Measurements from ENCODE around the gene EDC3.

Gene EDC3

DNA sequence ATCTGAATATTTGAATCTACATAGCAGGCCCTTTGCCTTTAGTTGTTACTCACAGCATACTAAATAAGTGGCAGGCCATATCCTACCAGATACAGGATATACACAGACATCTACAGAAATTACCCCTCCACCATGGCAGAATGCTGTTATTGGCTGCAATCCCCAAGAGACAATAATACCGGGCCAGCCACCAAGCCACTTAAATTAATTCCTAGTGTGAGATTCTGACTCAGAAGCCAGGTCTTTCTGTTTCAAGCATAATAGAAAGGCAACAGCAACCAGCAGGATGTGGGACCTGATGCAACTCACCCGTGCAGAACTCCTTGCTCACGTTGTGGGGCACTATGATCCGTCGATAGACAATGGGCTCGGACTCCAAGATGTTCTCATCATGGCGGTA is 40.4 kb downstream of the EDC3 start:
- H3K27ac ChIP-seq (ENCODE audit: low read depth, low read length) = no peak overlapping the region
- peaks cover 3% of the 10 kb centered on the region for H3K36me3 ChIP-seq (ENCODE audit: control insufficient read depth, insufficient read depth, low read length)
- no CpG with 5 or more reads among the region's 7 CpGs for WGBS (ENCODE audit: extremely low coverage, insufficient coverage, low lambda C conversion rate)

GRCh38 chr15:74653426-74654102 is 42.3 kb downstream of the EDC3 start:
- no peak overlapping the region for H2BK5ac ChIP-seq (ENCODE audit: low read length)
- H3K4me2 ChIP-seq (ENCODE audit: low read length) = no peak overlapping the region
- H3K23ac ChIP-seq (ENCODE audit: low read length) = no peak overlapping the region
- H3K79me1 ChIP-seq (ENCODE audit: low read length) = peaks cover 11% of the 10 kb centered on the region
- H4K8ac ChIP-seq (ENCODE audit: low read depth, low read length) = no peak overlapping the region
- H3K4me1 ChIP-seq (ENCODE audit: control insufficient read depth, low read depth, low read length) = no peaks in the 10 kb centered on the region
- H3K79me2 ChIP-seq (ENCODE audit: control insufficient read depth, insufficient read depth, low read length) = peaks cover 2% of the 10 kb centered on the region
- no peak overlapping the region for H2AK5ac ChIP-seq (ENCODE audit: low read length)
- no peak overlapping the region for H4K5ac ChIP-seq (ENCODE audit: low read length)
- H2BK15ac ChIP-seq (replicated peaks; ENCODE audit: low read depth) = no peak overlapping the region
- H3K18ac ChIP-seq (ENCODE audit: low read length) = no peak overlapping the region
- DNase-seq = no peak
- no peak overlapping the region for H3K4ac ChIP-seq (ENCODE audit: low read depth, low read length)
- H3K36me3 ChIP-seq (ENCODE audit: control insufficient read depth, insufficient read depth, low read length) = peaks cover 3% of the 10 kb centered on the region
- no peak overlapping the region for H2BK120ac ChIP-seq (ENCODE audit: low read depth, low read length)
- no CpG with 5 or more reads among the region's 7 CpGs for WGBS (ENCODE audit: extremely low coverage, insufficient coverage, low lambda C conversion rate)
- H3K4me3 ChIP-seq (ENCODE audit: low read length) = no peak overlapping the region
- H3K9ac ChIP-seq (ENCODE audit: low read length) = no peak overlapping the region
- no peaks in the 10 kb centered on the region for H3K27me3 ChIP-seq (ENCODE audit: insufficient read depth, low read length, poor library complexity)
- H3K27ac ChIP-seq (ENCODE audit: low read depth, low read length) = no peak overlapping the region
- no peak overlapping the region for H3K56ac ChIP-seq (ENCODE audit: low read length)

More for the DNA sequence above, 40.4 kb downstream of the EDC3 start:
- Histone ChIP-seq H3K27me3 (ENCODE audit: insufficient read depth, low read length, poor library complexity) (no peaks in the 10 kb centered on the region), H3K18ac (ENCODE audit: low read length) (no peak overlapping the region), H3K4me1 (ENCODE audit: control insufficient read depth, low read depth, low read length) (no peaks in the 10 kb centered on the region), H3K4me2 (ENCODE audit: low read length) (no peak overlapping the region), H3K79me1 (ENCODE audit: low read length) (peaks cover 8% of the 10 kb centered on the region), H2AK5ac (ENCODE audit: low read length) (no peak overlapping the region), H3K4me3 (ENCODE audit: low read length) (no peak overlapping the region), H2BK15ac (replicated peaks; ENCODE audit: low read depth) (no peak overlapping the region), H4K5ac (ENCODE audit: low read length) (no peak overlapping the region), H4K8ac (ENCODE audit: low read depth, low read length) (no peak overlapping the region), H3K4ac (ENCODE audit: low read depth, low read length) (no peak overlapping the region), H3K23ac (ENCODE audit: low read length) (no peak overlapping the region), H3K56ac (ENCODE audit: low read length) (no peak overlapping the region), H2BK5ac (ENCODE audit: low read length) (no peak overlapping the region), H2BK120ac (ENCODE audit: low read depth, low read length) (no peak overlapping the region), H3K79me2 (ENCODE audit: control insufficient read depth, insufficient read depth, low read length) (peaks cover 2% of the 10 kb centered on the region), H3K9ac (ENCODE audit: low read length) (no peak overlapping the region)
- no peak for DNase-seq

GRCh38 chr15:74651242-74651741 is 44.5 kb downstream of the EDC3 start:
- DNase-seq = no peak
- Histone ChIP-seq H2AK5ac (ENCODE audit: low read length) (no peak overlapping the region), H3K4ac (ENCODE audit: low read depth, low read length) (no peak overlapping the region), H3K79me2 (ENCODE audit: control insufficient read depth, insufficient read depth, low read length) (no peaks in the 10 kb centered on the region), H2BK5ac (ENCODE audit: low read length) (no peak overlapping the region), H4K8ac (ENCODE audit: low read depth, low read length) (no peak overlapping the region), H2BK15ac (replicated peaks; ENCODE audit: low read depth) (no peak overlapping the region), H3K4me1 (ENCODE audit: control insufficient read depth, low read depth, low read length) (no peaks in the 10 kb centered on the region), H3K4me3 (ENCODE audit: low read length) (no peak overlapping the region), H3K23ac (ENCODE audit: low read length) (no peak overlapping the region), H4K5ac (ENCODE audit: low read length) (no peak overlapping the region), H3K79me1 (ENCODE audit: low read length) (peaks cover 9% of the 10 kb centered on the region), H3K27ac (ENCODE audit: low read depth, low read length) (no peak overlapping the region), H3K27me3 (ENCODE audit: insufficient read depth, low read length, poor library complexity) (no peaks in the 10 kb centered on the region), H3K4me2 (ENCODE audit: low read length) (no peak overlapping the region), H3K56ac (ENCODE audit: low read length) (no peak overlapping the region), H2BK120ac (ENCODE audit: low read depth, low read length) (no peak overlapping the region), H3K36me3 (ENCODE audit: control insufficient read depth, insufficient read depth, low read length) (peaks cover 3% of the 10 kb centered on the region), H3K9ac (ENCODE audit: low read length) (no peak overlapping the region), H3K18ac (ENCODE audit: low read length) (no peak overlapping the region)
- no CpG with 5 or more reads among the region's 3 CpGs for WGBS (ENCODE audit: extremely low coverage, insufficient coverage, low lambda C conversion rate)

DNA sequence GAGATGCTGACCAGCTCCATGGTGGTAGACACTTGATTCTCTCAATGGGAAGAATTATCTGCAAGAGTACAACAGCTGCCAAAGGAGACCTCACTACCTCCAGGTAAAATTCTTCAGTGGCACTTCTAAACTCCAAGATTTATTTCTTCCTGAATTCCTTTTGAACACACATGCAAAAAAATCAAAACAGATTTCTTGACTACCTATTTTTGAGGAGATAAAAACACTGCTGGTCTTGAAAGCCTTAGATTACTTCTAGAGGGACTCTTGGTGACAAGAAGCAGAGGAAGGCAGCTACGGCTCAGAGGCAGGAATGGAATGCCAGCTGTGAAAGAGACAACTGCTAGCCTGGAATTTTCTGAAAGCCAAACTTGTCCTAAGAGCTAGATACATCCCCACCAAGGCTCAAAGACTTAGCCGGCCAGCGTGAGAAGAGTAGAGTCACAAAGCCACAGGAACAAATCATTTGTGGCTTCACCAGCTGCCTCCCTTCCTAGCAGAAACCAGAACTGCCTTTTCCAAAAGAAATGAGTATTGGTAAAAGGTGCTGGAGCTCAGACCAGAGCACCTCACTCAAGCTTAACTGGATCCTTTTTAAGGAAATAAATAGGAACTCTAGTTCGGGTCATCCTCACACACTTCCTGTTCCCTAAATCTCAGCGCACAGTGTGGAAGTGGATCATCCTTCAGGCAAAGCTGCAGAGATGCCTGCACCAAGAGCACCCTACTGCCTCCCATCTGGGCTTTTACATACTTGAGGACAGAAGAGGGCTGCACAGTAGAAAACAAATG is 47.6 kb downstream of the EDC3 start:
- Histone ChIP-seq H3K79me1 (ENCODE audit: low read length) (peaks cover 12% of the 10 kb centered on the region), H3K27ac (ENCODE audit: low read depth, low read length) (no peak overlapping the region), H3K36me3 (ENCODE audit: control insufficient read depth, insufficient read depth, low read length) (peaks cover 1% of the 10 kb centered on the region), H2BK5ac (ENCODE audit: low read length) (no peak overlapping the region), H3K56ac (ENCODE audit: low read length) (no peak overlapping the region), H3K4me2 (ENCODE audit: low read length) (no peak overlapping the region), H2AK5ac (ENCODE audit: low read length) (no peak overlapping the region), H4K8ac (ENCODE audit: low read depth, low read length) (no peak overlapping the region), H3K79me2 (ENCODE audit: control insufficient read depth, insufficient read depth, low read length) (no peaks in the 10 kb centered on the region), H3K9ac (ENCODE audit: low read length) (no peak overlapping the region), H3K4ac (ENCODE audit: low read depth, low read length) (no peak overlapping the region), H3K27me3 (ENCODE audit: insufficient read depth, low read length, poor library complexity) (no peaks in the 10 kb centered on the region), H2BK120ac (ENCODE audit: low read depth, low read length) (no peak overlapping the region), H3K18ac (ENCODE audit: low read length) (no peak overlapping the region), H4K5ac (ENCODE audit: low read length) (no peak overlapping the region), H3K23ac (ENCODE audit: low read length) (no peak overlapping the region), H2BK15ac (replicated peaks; ENCODE audit: low read depth) (no peak overlapping the region), H3K4me3 (ENCODE audit: low read length) (no peak overlapping the region), H3K4me1 (ENCODE audit: control insufficient read depth, low read depth, low read length) (peaks cover 8% of the 10 kb centered on the region)
- DNase-seq = no peak
- no CpG with 5 or more reads among the region's 5 CpGs for WGBS (ENCODE audit: extremely low coverage, insufficient coverage, low lambda C conversion rate)

DNA sequence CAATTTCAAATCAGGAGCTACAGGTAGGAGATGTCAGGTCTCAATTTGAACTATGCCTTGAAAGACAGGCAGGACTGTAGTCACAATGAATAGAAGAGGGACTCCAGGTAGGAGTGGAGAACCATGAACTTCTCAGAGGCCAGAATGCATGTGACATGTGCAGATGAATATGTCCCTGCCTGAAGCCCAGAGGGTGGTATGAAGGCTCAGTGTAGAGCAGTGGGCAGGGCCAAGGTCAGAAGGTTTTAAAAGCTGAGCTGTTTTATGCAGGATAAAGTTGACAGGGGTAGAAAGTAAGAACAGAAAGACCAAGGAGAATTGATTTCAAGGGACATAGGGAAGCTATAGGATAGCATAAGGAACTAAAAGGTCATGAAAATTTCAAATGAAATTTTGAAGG is 49.3 kb downstream of the EDC3 start:
- no peak overlapping the region for H3K4ac ChIP-seq (ENCODE audit: low read depth, low read length)
- H3K36me3 ChIP-seq (ENCODE audit: control insufficient read depth, insufficient read depth, low read length) = peaks cover 1% of the 10 kb centered on the region
- no peak overlapping the region for H3K23ac ChIP-seq (ENCODE audit: low read length)
- no peak overlapping the region for H4K8ac ChIP-seq (ENCODE audit: low read depth, low read length)
- H3K18ac ChIP-seq (ENCODE audit: low read length) = no peak overlapping the region
- H3K9ac ChIP-seq (ENCODE audit: low read length) = no peak overlapping the region
- no peak overlapping the region for H3K4me3 ChIP-seq (ENCODE audit: low read length)
- H3K56ac ChIP-seq (ENCODE audit: low read length) = no peak overlapping the region
- no peak overlapping the region for H2BK5ac ChIP-seq (ENCODE audit: low read length)
- no peak overlapping the region for H2BK120ac ChIP-seq (ENCODE audit: low read depth, low read length)
- no peak overlapping the region for H2AK5ac ChIP-seq (ENCODE audit: low read length)
- H3K4me2 ChIP-seq (ENCODE audit: low read length) = no peak overlapping the region
- H3K79me1 ChIP-seq (ENCODE audit: low read length) = peaks cover 15% of the 10 kb centered on the region
- DNase-seq = no peak
- no peak overlapping the region for H3K27ac ChIP-seq (ENCODE audit: low read depth, low read length)
- no peaks in the 10 kb centered on the region for H3K79me2 ChIP-seq (ENCODE audit: control insufficient read depth, insufficient read depth, low read length)
- H3K27me3 ChIP-seq (ENCODE audit: insufficient read depth, low read length, poor library complexity) = no peaks in the 10 kb centered on the region
- H3K4me1 ChIP-seq (ENCODE audit: control insufficient read depth, low read depth, low read length) = peaks cover 20% of the 10 kb centered on the region
- H4K5ac ChIP-seq (ENCODE audit: low read length) = no peak overlapping the region
- no peak overlapping the region for H2BK15ac ChIP-seq (replicated peaks; ENCODE audit: low read depth)
